Measurements from ENCODE around the gene CACNA2D2.

GRCh38 chr3:50405249-50405648 is 98.2 kb downstream of the CACNA2D2 start:
- TF ChIP-seq, protein P1, sequence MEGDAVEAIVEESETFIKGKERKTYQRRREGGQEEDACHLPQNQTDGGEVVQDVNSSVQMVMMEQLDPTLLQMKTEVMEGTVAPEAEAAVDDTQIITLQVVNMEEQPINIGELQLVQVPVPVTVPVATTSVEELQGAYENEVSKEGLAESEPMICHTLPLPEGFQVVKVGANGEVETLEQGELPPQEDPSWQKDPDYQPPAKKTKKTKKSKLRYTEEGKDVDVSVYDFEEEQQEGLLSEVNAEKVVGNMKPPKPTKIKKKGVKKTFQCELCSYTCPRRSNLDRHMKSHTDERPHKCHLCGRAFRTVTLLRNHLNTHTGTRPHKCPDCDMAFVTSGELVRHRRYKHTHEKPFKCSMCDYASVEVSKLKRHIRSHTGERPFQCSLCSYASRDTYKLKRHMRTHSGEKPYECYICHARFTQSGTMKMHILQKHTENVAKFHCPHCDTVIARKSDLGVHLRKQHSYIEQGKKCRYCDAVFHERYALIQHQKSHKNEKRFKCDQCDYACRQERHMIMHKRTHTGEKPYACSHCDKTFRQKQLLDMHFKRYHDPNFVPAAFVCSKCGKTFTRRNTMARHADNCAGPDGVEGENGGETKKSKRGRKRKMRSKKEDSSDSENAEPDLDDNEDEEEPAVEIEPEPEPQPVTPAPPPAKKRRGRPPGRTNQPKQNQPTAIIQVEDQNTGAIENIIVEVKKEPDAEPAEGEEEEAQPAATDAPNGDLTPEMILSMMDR (IDR thresholded peaks at IDR 0.05), result no peak
- TF ChIP-seq POLR2AphosphoS5 (IDR thresholded peaks at IDR 0.05) (no peak), POLR2A (IDR thresholded peaks at IDR 0.05) (no peak)

All from prostate gland (tissue), 2 donors.